ENCODE results near the gene PIP5KL1.

The PIP5KL1 gene

GRCh38 chr9:127934986-127935385 is 4.4 kb upstream of the PIP5KL1 start:
- in situ Hi-C loops (cut with MboI; ENCODE audit: low sequenced_read_pairs): no loop called here

DNA sequence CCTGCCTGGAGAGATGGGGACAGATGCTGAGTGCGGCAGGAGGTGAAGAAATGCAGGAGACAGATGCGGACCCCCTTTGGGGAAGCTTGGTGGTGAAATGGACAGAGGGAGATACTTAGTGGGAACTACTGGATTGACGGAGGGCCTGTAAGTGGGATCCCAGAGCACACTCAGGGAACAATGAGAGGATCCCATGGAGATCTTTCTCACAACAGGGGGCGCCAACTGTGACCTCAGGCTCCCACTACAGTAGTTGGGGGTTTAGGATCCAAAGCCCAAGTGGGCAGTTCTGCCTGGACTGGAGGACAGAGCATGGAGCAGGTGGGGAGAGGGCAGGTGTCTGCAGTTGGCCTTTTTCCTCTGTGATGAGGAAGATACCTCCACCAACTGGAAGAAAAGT is 3.7 kb upstream of the PIP5KL1 start:
- in situ Hi-C loops (cut with MboI; ENCODE audit: low sequenced_read_pairs): no loop called here

DNA sequence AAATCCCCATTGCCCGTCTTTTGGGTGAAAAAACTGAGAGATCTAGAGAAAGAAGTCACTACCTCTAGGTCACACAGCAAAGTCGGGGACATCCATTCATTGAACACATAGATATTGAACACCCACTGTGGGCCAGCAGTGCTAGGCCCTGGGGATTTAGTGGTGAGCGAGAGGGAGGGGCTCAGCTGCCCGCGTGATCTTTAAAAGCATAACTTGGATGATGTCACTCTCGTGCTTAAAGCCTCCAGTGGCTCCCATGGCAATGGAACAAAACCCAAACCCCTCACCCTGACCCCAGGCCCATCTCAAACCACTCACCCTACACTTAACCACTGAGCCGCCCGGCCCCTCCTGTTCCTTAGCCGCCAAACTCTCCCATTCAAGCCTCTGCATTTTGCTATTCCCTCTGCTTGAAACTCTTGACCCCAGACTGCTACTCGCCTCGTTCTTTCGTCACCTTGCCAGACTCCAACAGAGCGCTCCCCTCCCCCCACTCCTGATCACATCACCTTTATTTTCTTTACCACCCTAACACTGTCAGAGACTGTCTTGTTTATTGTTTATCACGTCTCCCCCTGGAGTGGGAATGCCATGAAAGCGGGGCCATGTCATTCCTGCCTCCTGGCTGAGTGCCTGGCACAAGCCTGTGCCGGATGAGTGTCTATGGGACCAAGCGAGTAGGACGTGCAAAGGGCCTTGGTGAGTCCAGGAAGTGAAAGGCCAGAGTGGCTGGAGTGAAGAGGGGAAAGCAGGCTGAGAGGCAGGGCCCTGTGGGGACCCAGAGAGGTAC is 710 bp upstream of the PIP5KL1 start:
- in situ Hi-C loops (cut with MboI; ENCODE audit: low sequenced_read_pairs): no loop called here

DNA sequence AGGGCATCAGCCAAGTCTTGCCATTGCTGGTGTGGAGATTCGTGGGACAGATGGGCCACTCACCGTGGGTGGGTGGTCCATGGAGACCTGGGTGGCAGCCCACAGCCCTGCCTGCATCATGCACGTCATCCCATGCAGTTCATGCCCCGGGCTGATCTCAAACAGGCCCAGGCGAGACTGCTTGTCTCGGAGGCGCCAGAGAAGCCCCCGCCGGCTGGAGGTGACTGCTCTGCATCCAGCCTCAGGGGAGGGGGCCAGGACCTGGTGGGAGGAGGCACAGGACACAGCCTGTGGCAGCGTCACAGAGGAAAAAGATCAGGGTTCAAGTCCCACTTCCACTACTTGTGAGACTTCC is 975 bp downstream of the PIP5KL1 start:
- in situ Hi-C loops (cut with MboI; ENCODE audit: low sequenced_read_pairs): no loop called here

GRCh38 chr9:127928676-127929624 is 1.6 kb downstream of the PIP5KL1 start:
- in situ Hi-C loops (cut with MboI; ENCODE audit: low sequenced_read_pairs): no loop called here

- in situ Hi-C loops (cut with MboI; ENCODE audit: low sequenced_read_pairs): no loop called here
Observed at GRCh38 chr9:127927988-127928675, 2.4 kb downstream of the PIP5KL1 start.

DNA sequence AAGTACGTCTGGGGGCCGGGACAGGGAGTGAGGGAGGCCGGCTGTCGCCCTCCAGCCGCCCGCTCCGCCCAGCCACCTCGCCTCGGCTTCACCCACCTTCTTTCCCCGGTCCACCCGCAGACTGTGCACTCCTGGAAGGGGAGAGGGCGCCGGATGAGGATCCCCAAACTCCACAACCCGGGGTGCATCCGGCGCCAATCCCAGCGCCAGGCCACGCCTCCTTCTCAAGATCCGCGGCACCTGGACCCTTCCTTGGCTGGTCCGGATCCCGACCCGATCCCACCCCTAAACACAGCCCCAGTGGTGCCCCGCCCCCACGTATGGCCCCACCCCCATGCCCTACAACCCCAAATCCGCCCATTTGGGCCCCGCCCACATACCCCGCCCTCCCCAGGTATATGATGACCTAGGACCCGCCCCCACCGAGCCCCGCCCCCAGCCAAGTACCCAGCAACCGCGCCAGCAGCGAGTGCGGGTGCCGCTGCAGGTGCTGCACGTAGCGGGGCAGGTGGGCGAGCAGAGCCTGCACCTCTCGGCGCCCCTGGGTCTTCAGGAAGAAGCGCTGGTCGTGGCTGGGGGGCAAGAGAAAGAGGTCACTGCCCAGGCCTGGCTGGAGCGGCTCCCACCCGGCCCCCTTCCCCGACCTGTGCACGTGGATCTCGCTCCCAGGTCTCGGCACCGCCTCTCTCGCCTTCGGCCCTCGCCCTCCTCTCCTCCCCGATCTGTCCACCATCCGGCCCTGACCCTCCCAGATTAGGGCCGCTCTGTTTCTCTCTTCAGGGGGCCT is 3.2 kb downstream of the PIP5KL1 start:
- in situ Hi-C loops (cut with MboI; ENCODE audit: low sequenced_read_pairs): no loop called here

DNA sequence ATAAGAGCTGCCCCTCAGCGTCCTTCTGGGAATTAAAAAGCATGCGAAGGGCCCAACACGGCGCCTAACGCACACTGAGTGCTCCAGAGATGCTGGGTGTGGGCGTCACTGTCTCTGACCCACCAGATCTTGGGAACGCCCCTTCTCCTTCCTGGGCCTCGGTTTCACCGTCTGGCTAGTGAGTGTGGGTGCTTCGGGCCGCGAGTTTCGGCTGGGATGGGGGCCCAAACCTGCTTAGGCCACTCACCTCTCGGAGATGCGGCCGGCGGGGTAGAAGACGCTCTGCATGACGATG is 3.7 kb downstream of the PIP5KL1 start:
- in situ Hi-C loops (cut with MboI; ENCODE audit: low sequenced_read_pairs): no loop called here

- in situ Hi-C loops (cut with MboI; ENCODE audit: low sequenced_read_pairs): no loop called here
Observed at GRCh38 chr9:127925959-127926905, 4.3 kb downstream of the PIP5KL1 start.

DNA sequence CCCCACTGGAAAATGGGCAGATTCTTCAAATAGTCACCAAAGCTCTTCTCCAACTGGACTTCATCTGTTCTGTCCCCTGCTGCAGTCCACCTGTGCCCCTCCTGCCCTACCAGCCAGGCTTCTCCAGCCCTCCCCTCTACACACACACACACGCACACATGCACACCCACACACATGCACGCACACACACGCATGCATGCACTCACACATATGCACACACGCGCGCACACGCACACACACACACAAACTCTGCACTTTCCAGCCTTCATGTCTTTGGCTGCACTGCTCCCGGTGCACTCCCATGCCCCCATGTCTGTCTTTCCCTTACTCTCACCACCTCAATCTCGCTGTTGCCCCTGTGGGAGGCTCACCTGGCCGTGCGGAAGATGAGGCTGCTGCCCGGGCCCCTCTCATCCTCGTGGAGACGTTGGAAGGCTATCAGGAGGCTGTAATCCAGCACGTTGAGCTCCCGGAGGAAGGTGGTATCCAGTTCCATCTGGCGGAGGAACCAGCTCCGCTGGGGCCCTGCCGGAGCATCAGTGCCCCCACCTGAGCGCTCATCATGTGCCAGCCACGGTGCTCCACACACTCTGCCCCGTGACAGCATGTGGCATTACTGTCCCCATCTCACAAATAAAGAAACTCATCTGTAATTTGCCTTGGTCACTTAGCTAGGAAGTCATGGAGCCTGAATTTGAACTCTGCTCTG is 5.7 kb downstream of the PIP5KL1 start:
- in situ Hi-C loops (cut with MboI; ENCODE audit: low sequenced_read_pairs): no loop called here

DNA sequence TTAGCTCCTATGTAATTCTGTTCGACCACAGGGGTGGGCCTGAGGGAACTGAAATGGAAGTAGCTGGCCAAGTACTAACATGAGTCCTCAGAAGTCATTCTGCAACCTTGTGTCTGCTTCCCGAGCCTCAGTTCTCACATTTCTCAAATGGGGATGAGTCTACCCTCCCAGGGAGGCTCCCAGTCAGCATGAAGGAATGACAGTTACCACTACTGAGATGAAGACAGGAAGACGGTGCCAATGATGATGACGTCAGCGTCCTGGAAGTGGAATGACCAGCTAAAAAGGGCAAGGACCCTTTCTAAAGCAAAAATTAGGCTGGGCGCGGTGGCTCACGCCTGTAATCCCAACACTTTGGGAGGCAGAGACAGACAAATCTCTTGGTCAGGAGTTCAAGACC is 6.8 kb downstream of the PIP5KL1 start:
- in situ Hi-C loops (cut with MboI; ENCODE audit: low sequenced_read_pairs): no loop called here

DNA sequence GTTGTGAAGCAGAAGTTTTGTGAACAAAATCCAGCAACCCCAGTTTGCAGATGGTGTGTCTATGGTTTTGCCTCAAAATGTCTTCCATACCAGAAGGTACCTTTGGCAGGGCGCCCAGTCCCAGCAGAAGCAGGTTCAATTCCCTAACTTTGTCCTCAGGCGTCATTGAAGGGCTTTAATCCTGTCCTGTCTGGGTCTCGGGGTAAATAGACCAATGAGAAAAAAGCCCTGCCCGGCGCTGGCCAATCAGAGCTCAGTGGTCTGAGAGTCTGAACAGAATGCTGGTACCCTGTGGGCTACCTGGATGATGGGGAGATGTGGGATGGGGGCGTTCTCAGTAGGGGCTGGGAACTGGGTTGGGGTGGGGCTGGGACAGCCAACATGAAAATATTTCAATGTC is 7.5 kb downstream of the PIP5KL1 start:
- in situ Hi-C loops (cut with MboI; ENCODE audit: low sequenced_read_pairs): no loop called here

DNA sequence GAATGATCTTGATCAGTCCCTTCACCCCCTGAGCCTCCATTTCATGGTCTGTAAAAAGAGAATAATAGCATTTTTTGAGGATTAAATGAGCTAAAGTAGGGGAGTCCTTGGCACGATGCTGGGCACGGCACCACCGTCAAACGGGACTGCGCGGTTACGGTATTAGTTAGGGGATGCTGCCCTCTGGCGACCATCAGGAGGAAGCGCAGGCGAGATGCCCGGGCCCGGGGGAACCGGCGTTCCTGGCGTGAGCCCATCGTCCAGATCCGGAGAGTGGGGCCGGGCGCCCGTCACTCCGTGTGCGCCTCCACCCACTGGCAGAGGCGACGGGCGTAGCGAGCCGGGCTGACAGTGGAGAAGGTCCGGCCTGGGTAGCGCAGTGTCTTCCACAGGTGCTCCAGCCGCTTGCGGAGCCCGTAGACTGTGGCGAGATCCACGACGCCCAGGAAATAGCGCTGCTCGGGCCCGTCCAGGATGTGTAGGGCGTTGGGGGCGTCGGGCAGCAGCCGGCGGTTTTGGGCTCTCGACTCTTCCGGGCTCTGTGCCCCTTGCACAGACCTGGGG is 8.9 kb downstream of the PIP5KL1 start:
- in situ Hi-C loops (cut with MboI; ENCODE audit: low sequenced_read_pairs): no loop called here

- in situ Hi-C loops (cut with MboI; ENCODE audit: low sequenced_read_pairs): no loop called here
Observed at GRCh38 chr9:127920794-127921193, 9.8 kb downstream of the PIP5KL1 start.

GRCh38 chr9:127919253-127919815 is 11.2 kb downstream of the PIP5KL1 start:
- in situ Hi-C loops (cut with MboI; ENCODE audit: low sequenced_read_pairs): no loop called here

- in situ Hi-C loops (cut with MboI; ENCODE audit: low sequenced_read_pairs): no loop called here
Observed at GRCh38 chr9:127918183-127919107, 12.1 kb downstream of the PIP5KL1 start.

DNA sequence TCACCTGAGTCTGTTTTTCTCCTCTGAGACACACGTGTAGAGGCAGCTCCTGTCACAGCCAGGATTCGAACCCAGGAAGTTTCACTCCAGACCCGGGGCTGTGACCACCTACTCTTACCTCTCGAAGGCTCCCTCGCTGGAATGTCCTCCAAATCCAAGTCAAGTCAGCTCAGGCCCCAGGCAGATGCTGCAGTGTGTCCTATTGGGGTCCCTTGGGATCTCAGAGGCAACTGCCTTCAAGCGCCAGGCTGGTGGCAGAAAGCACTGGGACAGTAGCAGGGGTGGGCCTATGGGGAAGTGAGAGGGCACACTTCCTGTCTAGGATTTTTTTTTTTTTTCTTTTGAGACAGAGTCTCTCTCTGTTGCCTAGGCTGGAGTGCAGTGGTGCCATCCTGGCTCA is 13.0 kb downstream of the PIP5KL1 start:
- in situ Hi-C loops (cut with MboI; ENCODE audit: low sequenced_read_pairs): no loop called here
